H1 (cell line): ENCODE results near the gene SREK1IP1. TPM values are rescaled to one million over a fixed set of nuclear protein-coding genes. Genes with fewer than 3 reads are reported as not detected.

ENCODE experiments used
- CTCF ChIA-PET: fragments of 300-600 bp; sonication (Branson Sonifier 250); formaldehyde crosslinking; loops from one replicate; lab custom pipeline; 2021; ENCODE audit not compliant: partially characterized antibody; lab: Charles Lee
- POLR2A ChIA-PET: fragments of 300-600 bp; sonication (Branson Sonifier 250); formaldehyde crosslinking; loops from one replicate; lab custom pipeline; 2021; ENCODE audit warnings: inconsistent platforms; ENCODE audit not compliant: partially characterized antibody; lab: Charles Lee
- DNase-seq, 2 experiments: peaks; one replicate each; pipeline versions ENCODE4 v3.0.0 to v3.0.0-alpha.2; 2010 to 2022; ENCODE audit warnings: low spot score in 2 of 2, low read depth in 1 of 2, mixed read lengths in 1 of 2
- FAIRE-seq: peaks from 2 replicates; lab custom pipeline; 2011; peaks lifted over from hg19 to GRCh38; lab: Jason Lieb, UNC
- H2AFZ ChIP-seq: 2 replicates; pipeline ENCODE4 v1.8.1; 2012; ENCODE audit warnings: low read length, inconsistent platforms
- H2AK5ac ChIP-seq: 2 replicates; pipeline ENCODE4 v1.6.1; 2013; ENCODE audit warnings: low read depth, low read length
- H2BK120ac ChIP-seq: replicated peaks from 2 replicates; pipeline ENCODE3; 2013; ENCODE audit warnings: low read depth, low read length, inconsistent platforms
- H2BK12ac ChIP-seq: 2 replicates; pipeline ENCODE4 v1.6.1; 2013; ENCODE audit warnings: low read depth, low read length
- H2BK15ac ChIP-seq: 2 replicates; pipeline ENCODE4 v1.6.1; 2013; ENCODE audit warnings: low read length
- H2BK20ac ChIP-seq: 2 replicates; pipeline ENCODE4 v1.6.1; 2013; ENCODE audit warnings: low read length
- H2BK5ac ChIP-seq: 2 replicates; pipeline ENCODE4 v1.6.1; 2013; ENCODE audit warnings: low read depth, low read length
- H3K14ac ChIP-seq: 2 replicates; pipeline ENCODE4 v1.6.1; 2013; ENCODE audit warnings: inconsistent platforms; ENCODE audit not compliant: insufficient read length
- H3K18ac ChIP-seq: 2 replicates; pipeline ENCODE4 v1.6.1; 2013; ENCODE audit warnings: low read length; ENCODE audit errors: extremely low read depth
- H3K23ac ChIP-seq: 2 replicates; pipeline ENCODE4 v1.6.1; 2013; ENCODE audit warnings: inconsistent platforms; ENCODE audit not compliant: insufficient read length
- H3K23me2 ChIP-seq: 2 replicates; pipeline ENCODE4 v1.6.1; 2013; ENCODE audit warnings: low read depth, low read length
- H3K27ac ChIP-seq: 2 replicates; pipeline ENCODE4 v1.6.1; 2011; ENCODE audit warnings: low read depth, low read length, inconsistent platforms
- H3K27me3 ChIP-seq, 4 experiments: replicated peaks in 1 of 4; 1 replicate in 1 of 4; 2 replicates in 3 of 4; pipeline versions ENCODE4 v1.6.1 to v1.8.1; 2011 to 2013; ENCODE audit warnings: low read length in 3 of 4, mild to moderate bottlenecking in 3 of 4, inconsistent platforms in 2 of 4, mixed read lengths in 2 of 4, moderate library complexity in 1 of 4; ENCODE audit not compliant: control insufficient read depth in 3 of 4, insufficient read depth in 3 of 4; ENCODE audit errors: extremely low read depth in 1 of 4
- H3K36me3 ChIP-seq, 4 experiments: 2 replicates each; pipeline versions ENCODE4 v1.6.1 to v1.8.1; 2011 to 2013; ENCODE audit warnings: mild to moderate bottlenecking in 4 of 4, low read length in 3 of 4, moderate library complexity in 2 of 4, control low read depth in 1 of 4, inconsistent platforms in 1 of 4; ENCODE audit not compliant: insufficient read depth in 4 of 4, control insufficient read depth in 2 of 4
- H3K4ac ChIP-seq: replicated peaks from 2 replicates; pipeline ENCODE3; 2013; ENCODE audit warnings: low read length, low read depth, mixed read lengths, inconsistent platforms; ENCODE audit not compliant: insufficient read length
- H3K4me1 ChIP-seq, 4 experiments: replicated peaks in 1 of 4; 1 replicate in 1 of 4; 2 replicates in 3 of 4; pipeline versions ENCODE4 v1.6.1 to v1.8.1; 2011 to 2013; ENCODE audit warnings: low read length in 3 of 4, inconsistent platforms in 2 of 4, mixed read lengths in 1 of 4; ENCODE audit not compliant: insufficient read depth in 4 of 4, control insufficient read depth in 3 of 4
- H3K4me2 ChIP-seq, 2 experiments: 2 replicates each; pipeline versions ENCODE4 v1.6.1 to v1.8.1; 2011 to 2013; ENCODE audit warnings: low read depth in 2 of 2, low read length in 2 of 2, control low read depth in 1 of 2, inconsistent platforms in 1 of 2, mild to moderate bottlenecking in 1 of 2; ENCODE audit not compliant: insufficient read depth in 1 of 2
- H3K4me3 ChIP-seq, 4 experiments: fragments of 200-600, 300-600 bp in 1 of 4; sonication (generic), shearing (Covaris generic), sonication (Bioruptor Twin) in 1 of 4; 2 replicates each; pipeline versions ENCODE4 v1.5.1 to v1.8.1; 2011 to 2016; ENCODE audit warnings: low read length in 4 of 4, low read depth in 3 of 4, control low read depth in 2 of 4, inconsistent platforms in 2 of 4, mild to moderate bottlenecking in 2 of 4, mixed read lengths in 1 of 4, moderate library complexity in 1 of 4; ENCODE audit not compliant: insufficient read depth in 2 of 4; ENCODE audit errors: extremely low read depth in 1 of 4
- H3K56ac ChIP-seq: replicated peaks from 2 replicates; pipeline ENCODE3; 2013; ENCODE audit warnings: low read depth, mild to moderate bottlenecking, mixed read lengths, low read length, inconsistent platforms; ENCODE audit not compliant: insufficient read length
- H3K79me1 ChIP-seq: 2 replicates; pipeline ENCODE4 v1.6.1; 2013; ENCODE audit warnings: low read depth, low read length, control low read depth
- H3K79me2 ChIP-seq, 2 experiments: 2 replicates each; pipeline versions ENCODE4 v1.6.1 to v1.8.1; 2012 to 2013; ENCODE audit warnings: low read length in 2 of 2, mild to moderate bottlenecking in 2 of 2, inconsistent platforms in 1 of 2; ENCODE audit not compliant: insufficient read depth in 2 of 2, control insufficient read depth in 1 of 2
- H3K9ac ChIP-seq, 4 experiments: replicated peaks in 1 of 4; 1 replicate in 1 of 4; 2 replicates in 3 of 4; pipeline versions ENCODE4 v1.6.1 to v1.8.1; 2011 to 2013; ENCODE audit warnings: low read depth in 3 of 4, low read length in 3 of 4, control low read depth in 2 of 4, mild to moderate bottlenecking in 2 of 4, moderate library complexity in 2 of 4, inconsistent platforms in 1 of 4; ENCODE audit errors: extremely low read depth in 1 of 4
- H3K9me3 ChIP-seq, 2 experiments: 2 replicates each; pipeline versions ENCODE4 v1.6.1 to v1.8.1; 2012 to 2013; ENCODE audit warnings: mild to moderate bottlenecking in 2 of 2, moderate library complexity in 2 of 2, control low read depth in 1 of 2, inconsistent platforms in 1 of 2, low read depth in 1 of 2, low read length in 1 of 2, mixed read lengths in 1 of 2; ENCODE audit not compliant: insufficient read depth in 2 of 2
- H4K20me1 ChIP-seq, 2 experiments: replicated peaks in 1 of 2; 2 replicates each; pipeline versions ENCODE3 to v1.8.1; 2011 to 2013; ENCODE audit warnings: inconsistent platforms in 2 of 2, low read length in 2 of 2, mild to moderate bottlenecking in 1 of 2; ENCODE audit not compliant: insufficient read depth in 2 of 2, control insufficient read depth in 1 of 2
- H4K5ac ChIP-seq: 2 replicates; pipeline ENCODE4 v1.6.1; 2013; ENCODE audit warnings: low read length, low read depth, mixed read lengths, inconsistent platforms; ENCODE audit not compliant: insufficient read length
- H4K8ac ChIP-seq: 2 replicates; pipeline ENCODE4 v1.8.0; 2013; ENCODE audit warnings: mild to moderate bottlenecking, moderate library complexity, low read length, inconsistent platforms; ENCODE audit not compliant: insufficient read depth; ENCODE audit errors: extremely low read depth
- H4K91ac ChIP-seq: replicated peaks from 2 replicates; pipeline ENCODE3; 2013; ENCODE audit warnings: low read length, mixed read lengths, inconsistent platforms; ENCODE audit not compliant: insufficient read length
- ASH2L ChIP-seq: fragments of 200-600, 300-600 bp; sonication (generic); IDR thresholded peaks from one replicate; pipeline ENCODE4 v1.7.1; 2017; ENCODE audit warnings: low read length
- GTF2F1 ChIP-seq: IDR thresholded peaks from 2 replicates; pipeline ENCODE4 v1.6.1; 2012; ENCODE audit warnings: low read depth, low read length, improper control_type of control experiment, borderline replicate concordance
- TEAD4 ChIP-seq: IDR thresholded peaks from 2 replicates; pipeline ENCODE4 v1.6.1; 2012; ENCODE audit warnings: low read depth, low read length, inconsistent platforms, mixed read lengths
- WGBS, 2 experiments: shearing (Covaris generic) in 1 of 2; methylation state at CpG; one replicate each; pipeline versions ENCODE4 v1.1.6 to v1.1.7; 2013 to 2015; ENCODE audit warnings: low lambda C conversion rate in 2 of 2, mixed read lengths in 2 of 2, inconsistent platforms in 1 of 2, low coverage in 1 of 2, missing lambda C conversion rate in 1 of 2; ENCODE audit not compliant: insufficient replicate concordance in 2 of 2, insufficient coverage in 1 of 2, insufficient read length in 1 of 2; ENCODE audit errors: extremely low coverage in 1 of 2, missing lambda C conversion rate in 1 of 2; 5-methylcytosine and 5-hydroxymethylcytosine counted together
- polyA plus RNA-seq, 7 experiments: library from polyadenylated mRNA; depleted of rRNA in 3 of 7; stranded (reverse) in 5 of 7; unstranded in 2 of 7; fragments of >200 nt in 5 of 7; fragments of 200-250 nt in 2 of 7; gene quantifications; 1 replicate in 5 of 7; 2 replicates in 1 of 7; 4 replicates in 1 of 7; pipeline versions ENCODE4 v1.2.1 to v1.2.3, GENCODE V29; 2011 to 2013; ENCODE audit warnings: missing spikeins in 2 of 7, mixed read lengths in 2 of 7
- total RNA-seq: library from RNA; stranded (reverse); fragmentation: NEBNext Ultra II Directional; extraction: Animal tissue kit (Norgen Biotek cat#: 25700); gene quantifications from 2 replicates; pipeline ENCODE4 v1.2.1, GENCODE V29; 2021

The SREK1IP1 gene
- total and polyA plus RNA-seq, 2 of the 8 experiments (the other 6 are each of a cell fraction or from before 2014, with no cell fraction given), result 6.2 to 39.0 TPM

DNA sequence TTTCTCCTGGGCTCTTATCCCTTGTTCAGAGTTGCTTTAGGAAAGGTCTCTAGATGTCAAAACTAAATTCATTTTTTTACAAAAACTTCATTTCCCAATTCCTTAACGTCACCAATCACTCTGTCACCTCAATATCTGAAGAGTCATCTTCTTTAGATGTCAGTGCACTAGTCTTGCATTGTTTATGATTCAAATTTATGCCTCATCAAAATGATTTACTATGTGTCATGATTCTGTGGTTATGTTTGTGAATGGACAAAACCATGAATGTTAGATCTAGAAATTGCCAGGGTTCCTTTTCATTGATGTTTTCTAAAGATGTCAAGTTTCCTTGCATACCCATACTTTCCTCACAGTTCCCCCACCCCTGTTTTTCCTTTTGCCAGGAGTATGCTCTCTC is 21.7 kb upstream of the SREK1IP1 start:
- CTCF ChIA-PET, result no interaction called here
- no peak overlapping the region for H2BK120ac ChIP-seq
- peak; percentile 52 for FAIRE-seq

More for the DNA sequence above, 21.7 kb upstream of the SREK1IP1 start:
- no peak overlapping the region for H3K27ac ChIP-seq
- H3K4ac ChIP-seq, result no peak overlapping the region
- H2BK15ac ChIP-seq, result no peak overlapping the region
- no peaks in the 10 kb centered on the region for H4K20me1 ChIP-seq
- H4K91ac ChIP-seq, result no peak overlapping the region
- no peaks in the 10 kb centered on the region for H3K79me1 ChIP-seq
- H3K56ac ChIP-seq, result no peak overlapping the region
- no peaks in the 10 kb centered on the region for H3K27me3 ChIP-seq
- no peak overlapping the region for H2BK20ac ChIP-seq
- no peak overlapping the region for H3K14ac ChIP-seq
- no peaks in the 10 kb centered on the region for H3K23me2 ChIP-seq
- no peak overlapping the region for H3K18ac ChIP-seq
- TF ChIP-seq ASH2L (no peak), TEAD4 (no peak), GTF2F1 (no peak)
- no peak overlapping the region for H2BK12ac ChIP-seq
- H2BK5ac ChIP-seq, result no peak overlapping the region
- H3K4me2 ChIP-seq, result no peak overlapping the region
- H3K79me2 ChIP-seq, result no peaks in the 10 kb centered on the region
- no peak overlapping the region for H4K8ac ChIP-seq
- H3K36me3 ChIP-seq, result peaks cover 0 to 14% (median 3%) of the 10 kb centered on the region in 4 experiments; a peak in 3 of 8 replicates
- no peak for DNase-seq
- H3K4me1 ChIP-seq, result no peaks in the 10 kb centered on the region
- H4K5ac ChIP-seq, result no peak overlapping the region
- H3K4me3 ChIP-seq, result no peak overlapping the region
- WGBS, 2 experiments, result 89 to 100% methylated on average over 1 of the region's 1 CpG
- H3K9me3 ChIP-seq, result no peaks in the 10 kb centered on the region
- no peak overlapping the region for H3K23ac ChIP-seq
- POLR2A ChIA-PET, result no interaction called here
- no peak overlapping the region for H2AFZ ChIP-seq
- H2AK5ac ChIP-seq, result no peak overlapping the region
- H3K9ac ChIP-seq, result no peak overlapping the region
